HEK293 (cell line): ENCODE measurements around the gene CRB3.

Experiments used
- CTCF ChIA-PET: fragments of 350-600 bp; formaldehyde crosslinking; extraction: SDS; loops from one replicate; lab custom pipeline; 2021; ENCODE audit warnings: antibody characterized with exemption; lab: Yijun Ruan, JAX
- POLR2A ChIA-PET: fragments of 300-600 bp; formaldehyde crosslinking; extraction: SDS; loops from one replicate; lab custom pipeline; 2020; ENCODE audit warnings: antibody characterized with exemption, inconsistent platforms; lab: Yijun Ruan, JAX
- H3K27ac ChIP-seq: fragments of 200-500 bp; sonication (Bioruptor generic); 2 replicates; pipeline ENCODE4 v1.5.1; 2014; ENCODE audit warnings: low read depth, low read length, control low read depth, inconsistent platforms; ENCODE audit errors: extremely low read depth
- H3K36me3 ChIP-seq, 2 experiments: fragments of 200-500 bp in 1 of 2; sonication (Bioruptor generic) in 1 of 2; 1 replicate in 1 of 2; 2 replicates in 1 of 2; pipeline ENCODE4 v1.5.1; 2014 to 2017; ENCODE audit warnings: inconsistent platforms in 2 of 2, low read length in 2 of 2; ENCODE audit not compliant: control insufficient read depth in 2 of 2, insufficient read depth in 1 of 2
- H3K4me1 ChIP-seq: fragments of 200-500 bp; sonication (Bioruptor generic); 2 replicates; pipeline ENCODE4 v1.5.1; 2014; ENCODE audit warnings: mild to moderate bottlenecking, low read length, inconsistent platforms; ENCODE audit not compliant: control insufficient read depth, insufficient read depth
- H3K4me3 ChIP-seq: 2 replicates; pipeline ENCODE4 v1.5.1; 2011; ENCODE audit warnings: low read depth, mild to moderate bottlenecking, control low read depth, low read length, moderate library complexity
- H3K9me3 ChIP-seq: fragments of 200-500 bp; sonication (Bioruptor generic); 2 replicates; pipeline ENCODE4 v1.5.1; 2014; ENCODE audit warnings: low read depth, low read length, inconsistent platforms; ENCODE audit not compliant: control insufficient read depth, insufficient read depth
- BCL11B ChIP-seq: fragments of 450-650 bp; formaldehyde crosslinking; IDR thresholded peaks from 2 replicates; pipeline ENCODE4 v1.5.1; 2016; ENCODE audit warnings: low read depth, missing biosample characterization, missing genetic modification characterization
- EGR2 ChIP-seq: fragments of 450-650 bp; formaldehyde crosslinking; IDR thresholded peaks from 2 replicates; pipeline ENCODE4 v1.5.1; 2016; ENCODE audit warnings: low read depth, missing biosample characterization, missing genetic modification characterization
- GLI2 ChIP-seq: fragments of 450-650 bp; formaldehyde crosslinking; IDR thresholded peaks from 2 replicates; pipeline ENCODE4; 2017; ENCODE audit warnings: missing biosample characterization, missing genetic modification characterization, low read depth, borderline replicate concordance
- GLIS1 ChIP-seq: fragments of 450-650 bp; formaldehyde crosslinking; IDR thresholded peaks from 2 replicates; pipeline ENCODE4 v1.5.1; 2016; ENCODE audit warnings: missing biosample characterization, missing genetic modification characterization
- OSR2 ChIP-seq: fragments of 450-650 bp; formaldehyde crosslinking; IDR thresholded peaks from 2 replicates; pipeline ENCODE4 v1.5.1; 2016; ENCODE audit warnings: missing biosample characterization, missing genetic modification characterization
- RBAK ChIP-seq: fragments of 450-650 bp; formaldehyde crosslinking; IDR thresholded peaks from 2 replicates; pipeline ENCODE4 v1.5.1; 2016; ENCODE audit warnings: missing biosample characterization, missing genetic modification characterization
- TRIM28 ChIP-seq: IDR thresholded peaks from 2 replicates; pipeline ENCODE4 v1.6.1; 2011; ENCODE audit warnings: low read length, control low read depth, borderline replicate concordance
- ZBTB1 ChIP-seq: fragments of 450-650 bp; formaldehyde crosslinking; IDR thresholded peaks from 2 replicates; pipeline ENCODE4 v1.5.1; 2016; ENCODE audit warnings: missing biosample characterization, missing genetic modification characterization
- ZBTB17 ChIP-seq: fragments of 450-650 bp; formaldehyde crosslinking; IDR thresholded peaks from 2 replicates; pipeline ENCODE4 v1.5.1; 2016; ENCODE audit warnings: missing biosample characterization, missing genetic modification characterization
- ZEB2 ChIP-seq: fragments of 450-650 bp; formaldehyde crosslinking; IDR thresholded peaks from 2 replicates; pipeline ENCODE4 v1.5.1; 2016; ENCODE audit warnings: missing biosample characterization, missing genetic modification characterization
- ZNF391 ChIP-seq: fragments of 450-650 bp; formaldehyde crosslinking; IDR thresholded peaks from 2 replicates; pipeline ENCODE4 v1.5.1; 2016; ENCODE audit warnings: low read depth, missing biosample characterization, missing genetic modification characterization, borderline replicate concordance
- ZNF473 ChIP-seq: fragments of 450-650 bp; formaldehyde crosslinking; IDR thresholded peaks from 2 replicates; pipeline ENCODE4 v1.5.1; 2017; ENCODE audit warnings: missing biosample characterization, missing genetic modification characterization
- ZNF776 ChIP-seq: fragments of 450-650 bp; formaldehyde crosslinking; IDR thresholded peaks from 2 replicates; pipeline ENCODE4 v1.5.0; 2017; ENCODE audit warnings: missing biosample characterization, missing genetic modification characterization, borderline replicate concordance
- ZNF777 ChIP-seq: fragments of 450-650 bp; formaldehyde crosslinking; IDR thresholded peaks from 2 replicates; pipeline ENCODE4 v1.5.1; 2017; ENCODE audit warnings: missing biosample characterization, missing genetic modification characterization, borderline replicate concordance
- ZNF830 ChIP-seq: fragments of 450-650 bp; IDR thresholded peaks from 2 replicates; pipeline ENCODE4 v1.5.0; 2018; ENCODE audit warnings: missing biosample characterization, missing genetic modification characterization, low read depth, mild to moderate bottlenecking, moderate library complexity
- TF ChIP-seq, protein P1 (sequence below): sonication (generic); formaldehyde crosslinking; IDR thresholded peaks from 2 replicates; pipeline ENCODE4 v1.8.1; 2022; ENCODE audit warnings: mild to moderate bottlenecking, moderate library complexity, missing genetic modification reagents
- TF ChIP-seq, protein P2 (sequence below): fragments of 450-650 bp; formaldehyde crosslinking; IDR thresholded peaks from 2 replicates; pipeline ENCODE4 v1.5.1; 2017; ENCODE audit warnings: missing biosample characterization, mild to moderate bottlenecking, missing genetic modification characterization, moderate library complexity
- TF ChIP-seq, protein P3 (sequence below): fragments of 450-650 bp; formaldehyde crosslinking; IDR thresholded peaks from 2 replicates; pipeline ENCODE4 v1.5.1; 2016; ENCODE audit warnings: missing biosample characterization, missing genetic modification characterization
- TF ChIP-seq, protein P4 (sequence below): fragments of 450-650 bp; formaldehyde crosslinking; IDR thresholded peaks from 2 replicates; pipeline ENCODE4 v1.5.1; 2016; ENCODE audit warnings: missing biosample characterization, missing genetic modification characterization
- TF ChIP-seq, protein P5 (sequence below): fragments of 450-650 bp; formaldehyde crosslinking; conservative IDR thresholded peaks from 2 replicates; pipeline ENCODE4 v1.5.1; 2016; ENCODE audit warnings: low read depth, missing biosample characterization, missing genetic modification characterization

The CRB3 gene

DNA sequence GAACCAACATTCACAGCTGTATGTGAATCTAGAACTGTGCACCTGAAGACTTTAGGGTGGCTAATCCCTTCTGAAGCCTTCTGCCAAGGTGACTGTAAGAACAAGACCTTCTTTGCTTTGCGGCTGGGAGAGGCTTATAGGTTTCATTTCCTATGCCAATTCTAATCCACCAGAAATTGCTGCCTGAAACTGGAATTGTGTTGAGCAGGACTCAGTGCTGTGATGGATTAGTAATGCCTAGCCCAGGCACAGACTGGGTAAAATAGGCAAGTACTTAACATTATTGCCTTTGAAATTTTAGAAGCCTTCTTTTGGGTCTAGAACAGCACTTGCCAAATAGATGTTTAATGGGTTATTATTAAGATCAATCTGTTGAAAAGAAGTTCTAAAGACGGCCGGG lies 16.0 kb upstream of the CRB3 start:
- no peak overlapping the region for H3K27ac ChIP-seq
- ChIA-PET CTCF (no interaction called here), POLR2A (no interaction called here)
- TF ChIP-seq ZNF776 (tag by site-specific recombination) (no peak), OSR2 (tag by site-specific recombination) (no peak), ZBTB17 (tag by site-specific recombination) (peak; percentile 62; the same call in 1 of the 2 replicates)
- peaks cover 0 to 32% of the 10 kb centered on the region in 2 experiments; a peak in 2 of 3 replicates for H3K36me3 ChIP-seq
- H3K4me1 ChIP-seq = no peaks in the 10 kb centered on the region
- H3K4me3 ChIP-seq = no peak overlapping the region
- H3K9me3 ChIP-seq = no peaks in the 10 kb centered on the region

DNA sequence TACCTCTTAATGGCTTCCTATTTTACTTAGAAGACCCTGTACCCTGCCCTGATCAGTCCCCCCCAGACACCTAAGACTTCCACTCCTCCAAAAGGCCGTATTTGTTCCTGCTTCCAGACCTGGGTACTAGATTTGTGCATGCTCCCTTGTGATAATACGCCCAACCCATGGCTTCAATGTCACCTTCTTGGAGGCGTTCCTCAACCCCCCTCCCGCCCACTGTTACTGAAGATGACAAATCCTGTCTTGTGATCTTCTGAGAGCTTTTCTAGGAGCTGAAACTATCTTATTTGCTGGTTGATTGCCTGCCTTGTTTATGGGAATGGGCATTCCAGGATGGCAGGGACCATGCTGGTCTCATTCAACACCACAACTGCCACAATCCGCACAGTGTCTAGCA lies 13.9 kb upstream of the CRB3 start:
- Histone ChIP-seq H3K9me3 (no peaks in the 10 kb centered on the region), H3K4me1 (no peaks in the 10 kb centered on the region), H3K36me3 (peaks cover 0 to 53% of the 10 kb centered on the region in 2 experiments; a peak in 2 of 3 replicates), H3K4me3 (no peak overlapping the region), H3K27ac (no peak overlapping the region)
- TF ChIP-seq EGR2 (tag by site-specific recombination) = peak; percentile 37; the same call in 1 of the 2 replicates
- TF ChIP-seq RBAK = no peak
- TF ChIP-seq, protein P1, sequence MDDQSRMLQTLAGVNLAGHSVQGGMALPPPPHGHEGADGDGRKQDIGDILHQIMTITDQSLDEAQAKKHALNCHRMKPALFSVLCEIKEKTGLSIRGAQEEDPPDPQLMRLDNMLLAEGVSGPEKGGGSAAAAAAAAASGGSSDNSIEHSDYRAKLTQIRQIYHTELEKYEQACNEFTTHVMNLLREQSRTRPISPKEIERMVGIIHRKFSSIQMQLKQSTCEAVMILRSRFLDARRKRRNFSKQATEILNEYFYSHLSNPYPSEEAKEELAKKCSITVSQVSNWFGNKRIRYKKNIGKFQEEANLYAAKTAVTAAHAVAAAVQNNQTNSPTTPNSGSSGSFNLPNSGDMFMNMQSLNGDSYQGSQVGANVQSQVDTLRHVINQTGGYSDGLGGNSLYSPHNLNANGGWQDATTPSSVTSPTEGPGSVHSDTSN (CRISPR knock-in tag) = no peak
- TF ChIP-seq ZNF777 (tag by site-specific recombination) = no peak
- TF ChIP-seq ZNF473 = no peak
- TF ChIP-seq GLIS1 (tag by site-specific recombination) = no peak
- TF ChIP-seq, protein P2, sequence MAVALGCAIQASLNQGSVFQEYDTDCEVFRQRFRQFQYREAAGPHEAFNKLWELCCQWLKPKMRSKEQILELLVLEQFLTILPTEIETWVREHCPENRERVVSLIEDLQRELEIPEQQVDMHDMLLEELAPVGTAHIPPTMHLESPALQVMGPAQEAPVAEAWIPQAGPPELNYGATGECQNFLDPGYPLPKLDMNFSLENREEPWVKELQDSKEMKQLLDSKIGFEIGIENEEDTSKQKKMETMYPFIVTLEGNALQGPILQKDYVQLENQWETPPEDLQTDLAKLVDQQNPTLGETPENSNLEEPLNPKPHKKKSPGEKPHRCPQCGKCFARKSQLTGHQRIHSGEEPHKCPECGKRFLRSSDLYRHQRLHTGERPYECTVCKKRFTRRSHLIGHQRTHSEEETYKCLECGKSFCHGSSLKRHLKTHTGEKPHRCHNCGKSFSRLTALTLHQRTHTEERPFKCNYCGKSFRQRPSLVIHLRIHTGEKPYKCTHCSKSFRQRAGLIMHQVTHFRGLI (tag by site-specific recombination) = no peak
- no peak for TF ChIP-seq GLI2
- POLR2A ChIA-PET = interaction anchor here (0.6 kb wide), 1 partner anchor 118 kb away, joined by 3 read pairs; no protein-coding TSS in a partner anchor
- CTCF ChIA-PET = interaction anchor here (0.6 kb wide), 1 partner anchor 165 kb away, joined by 3 read pairs; no protein-coding TSS in a partner anchor

DNA sequence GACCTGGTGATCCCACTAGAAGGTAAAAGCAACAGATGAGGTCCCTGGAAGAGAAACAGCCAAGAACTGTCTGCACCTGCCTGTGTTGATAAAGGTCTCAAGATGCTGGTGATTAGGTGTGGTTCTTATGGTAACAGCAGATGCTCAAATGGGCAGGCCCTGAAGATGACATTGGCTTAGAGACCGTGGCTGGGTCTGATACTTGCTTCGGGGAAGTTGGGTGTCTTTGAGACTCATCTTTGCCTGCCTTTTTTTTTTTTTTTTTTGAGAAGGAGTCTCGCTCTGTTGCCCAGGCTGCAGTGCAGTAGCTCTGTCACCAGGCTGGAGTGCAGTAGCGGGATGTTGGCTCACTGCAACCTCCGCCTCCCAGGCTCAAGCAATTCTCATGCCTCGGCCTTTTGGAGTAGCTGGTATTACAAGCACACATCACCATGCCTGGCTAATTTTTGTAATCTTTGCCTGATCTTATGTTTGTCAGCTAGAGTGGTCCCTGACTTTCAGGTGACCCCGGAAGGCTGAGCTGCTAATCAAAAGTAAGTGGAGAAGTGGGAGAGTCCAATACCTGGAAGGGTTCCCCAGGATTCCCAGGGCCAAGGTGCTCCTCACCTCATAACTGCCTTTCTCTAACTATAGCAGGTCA lies 12.4 kb upstream of the CRB3 start:
- Histone ChIP-seq H3K9me3 (no peaks in the 10 kb centered on the region), H3K27ac (no peak overlapping the region), H3K4me3 (no peak overlapping the region), H3K36me3 (peaks cover 0 to 61% of the 10 kb centered on the region in 2 experiments; a peak in 2 of 3 replicates), H3K4me1 (no peaks in the 10 kb centered on the region)
- ChIA-PET CTCF (no interaction called here), POLR2A (interaction anchor here (0.6 kb wide), 1 partner anchor 201 kb away, joined by 3 read pairs; no protein-coding TSS in a partner anchor)
- TF ChIP-seq ZNF391 (tag by site-specific recombination) (no peak), ZNF830 (tag by site-specific recombination) (no peak), ZBTB1 (no peak), TRIM28 (no peak), BCL11B (tag by site-specific recombination) (no peak), ZEB2 (no peak)
- TF ChIP-seq, protein P3, sequence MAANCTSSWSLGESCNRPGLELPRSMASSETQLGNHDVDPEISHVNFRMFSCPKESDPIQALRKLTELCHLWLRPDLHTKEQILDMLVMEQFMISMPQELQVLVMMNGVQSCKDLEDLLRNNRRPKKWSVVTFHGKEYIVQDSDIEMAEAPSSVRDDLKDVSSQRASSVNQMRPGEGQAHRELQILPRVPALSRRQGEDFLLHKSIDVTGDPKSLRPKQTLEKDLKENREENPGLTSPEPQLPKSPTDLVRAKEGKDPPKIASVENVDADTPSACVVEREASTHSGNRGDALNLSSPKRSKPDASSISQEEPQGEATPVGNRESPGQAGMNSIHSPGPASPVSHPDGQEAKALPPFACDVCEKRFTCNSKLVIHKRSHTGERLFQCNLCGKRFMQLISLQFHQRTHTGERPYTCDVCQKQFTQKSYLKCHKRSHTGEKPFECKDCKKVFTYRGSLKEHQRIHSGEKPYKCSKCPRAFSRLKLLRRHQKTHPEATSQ (tag by site-specific recombination) = no peak
- TF ChIP-seq, protein P4, sequence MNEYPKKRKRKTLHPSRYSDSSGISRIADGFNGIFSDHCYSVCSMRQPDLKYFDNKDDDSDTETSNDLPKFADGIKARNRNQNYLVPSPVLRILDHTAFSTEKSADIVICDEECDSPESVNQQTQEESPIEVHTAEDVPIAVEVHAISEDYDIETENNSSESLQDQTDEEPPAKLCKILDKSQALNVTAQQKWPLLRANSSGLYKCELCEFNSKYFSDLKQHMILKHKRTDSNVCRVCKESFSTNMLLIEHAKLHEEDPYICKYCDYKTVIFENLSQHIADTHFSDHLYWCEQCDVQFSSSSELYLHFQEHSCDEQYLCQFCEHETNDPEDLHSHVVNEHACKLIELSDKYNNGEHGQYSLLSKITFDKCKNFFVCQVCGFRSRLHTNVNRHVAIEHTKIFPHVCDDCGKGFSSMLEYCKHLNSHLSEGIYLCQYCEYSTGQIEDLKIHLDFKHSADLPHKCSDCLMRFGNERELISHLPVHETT (tag by site-specific recombination) = no peak
- TF ChIP-seq, protein P5, sequence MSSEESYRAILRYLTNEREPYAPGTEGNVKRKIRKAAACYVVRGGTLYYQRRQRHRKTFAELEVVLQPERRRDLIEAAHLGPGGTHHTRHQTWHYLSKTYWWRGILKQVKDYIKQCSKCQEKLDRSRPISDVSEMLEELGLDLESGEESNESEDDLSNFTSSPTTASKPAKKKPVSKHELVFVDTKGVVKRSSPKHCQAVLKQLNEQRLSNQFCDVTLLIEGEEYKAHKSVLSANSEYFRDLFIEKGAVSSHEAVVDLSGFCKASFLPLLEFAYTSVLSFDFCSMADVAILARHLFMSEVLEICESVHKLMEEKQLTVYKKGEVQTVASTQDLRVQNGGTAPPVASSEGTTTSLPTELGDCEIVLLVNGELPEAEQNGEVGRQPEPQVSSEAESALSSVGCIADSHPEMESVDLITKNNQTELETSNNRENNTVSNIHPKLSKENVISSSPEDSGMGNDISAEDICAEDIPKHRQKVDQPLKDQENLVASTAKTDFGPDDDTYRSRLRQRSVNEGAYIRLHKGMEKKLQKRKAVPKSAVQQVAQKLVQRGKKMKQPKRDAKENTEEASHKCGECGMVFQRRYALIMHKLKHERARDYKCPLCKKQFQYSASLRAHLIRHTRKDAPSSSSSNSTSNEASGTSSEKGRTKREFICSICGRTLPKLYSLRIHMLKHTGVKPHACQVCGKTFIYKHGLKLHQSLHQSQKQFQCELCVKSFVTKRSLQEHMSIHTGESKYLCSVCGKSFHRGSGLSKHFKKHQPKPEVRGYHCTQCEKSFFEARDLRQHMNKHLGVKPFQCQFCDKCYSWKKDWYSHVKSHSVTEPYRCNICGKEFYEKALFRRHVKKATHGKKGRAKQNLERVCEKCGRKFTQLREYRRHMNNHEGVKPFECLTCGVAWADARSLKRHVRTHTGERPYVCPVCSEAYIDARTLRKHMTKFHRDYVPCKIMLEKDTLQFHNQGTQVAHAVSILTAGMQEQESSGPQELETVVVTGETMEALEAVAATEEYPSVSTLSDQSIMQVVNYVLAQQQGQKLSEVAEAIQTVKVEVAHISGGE = no peak
